Activated T-cell treated with anti-CD3 and anti-CD28 coated beads for 24 hours (primary cell): ENCODE data around the gene MCM9.
"Not testable (repeated sequence)": the region's sequence is repeated elsewhere in the genome, so short reads cannot be mapped to it uniquely, and the experiment has no call there.

Experiments
- DNase-seq: peaks from one replicate; pipeline ENCODE4 v3.0.0-alpha.2; 2020; ENCODE audit warnings: low read depth

MCM9 gene

DNA sequence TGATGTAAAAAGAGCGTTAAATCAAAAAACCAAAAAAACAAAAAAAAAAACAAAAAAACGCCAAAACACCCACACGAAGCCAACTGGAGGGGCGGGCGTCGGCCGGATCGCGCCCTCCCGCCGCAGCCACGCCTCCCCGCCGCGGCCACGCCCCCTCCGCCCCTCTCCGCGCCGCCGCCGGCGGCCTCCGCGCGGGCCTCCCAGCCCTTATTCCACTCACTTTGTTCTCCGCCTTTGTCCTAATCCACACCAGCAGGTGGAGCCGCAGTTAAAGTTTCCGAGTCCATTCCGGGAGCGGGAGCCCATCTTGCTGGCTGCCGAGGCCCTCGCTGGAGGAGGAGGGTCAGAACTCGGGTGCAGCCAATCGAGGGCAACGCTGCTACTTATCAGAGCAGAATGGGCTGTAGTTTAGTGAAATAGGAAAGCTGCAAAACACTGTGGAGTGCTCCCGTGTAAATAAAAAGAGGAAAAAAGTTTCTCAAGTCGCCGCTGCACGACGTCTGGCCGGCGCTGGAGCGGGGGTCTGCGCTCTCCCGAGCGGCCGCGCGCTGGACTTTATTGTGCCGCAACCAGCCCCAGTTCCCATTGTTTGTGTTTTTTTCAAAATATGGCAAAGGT, 41.0 kb downstream of the MCM9 start, which contains the start of gene ASF1A:
Gene ASF1A, plus strand, starts transcription at position 346 of the 618 bp plus-strand sequence. Its CDS starts 262 bp downstream, at position 608.
- DNase-seq, result peak; percentile 95

DNA sequence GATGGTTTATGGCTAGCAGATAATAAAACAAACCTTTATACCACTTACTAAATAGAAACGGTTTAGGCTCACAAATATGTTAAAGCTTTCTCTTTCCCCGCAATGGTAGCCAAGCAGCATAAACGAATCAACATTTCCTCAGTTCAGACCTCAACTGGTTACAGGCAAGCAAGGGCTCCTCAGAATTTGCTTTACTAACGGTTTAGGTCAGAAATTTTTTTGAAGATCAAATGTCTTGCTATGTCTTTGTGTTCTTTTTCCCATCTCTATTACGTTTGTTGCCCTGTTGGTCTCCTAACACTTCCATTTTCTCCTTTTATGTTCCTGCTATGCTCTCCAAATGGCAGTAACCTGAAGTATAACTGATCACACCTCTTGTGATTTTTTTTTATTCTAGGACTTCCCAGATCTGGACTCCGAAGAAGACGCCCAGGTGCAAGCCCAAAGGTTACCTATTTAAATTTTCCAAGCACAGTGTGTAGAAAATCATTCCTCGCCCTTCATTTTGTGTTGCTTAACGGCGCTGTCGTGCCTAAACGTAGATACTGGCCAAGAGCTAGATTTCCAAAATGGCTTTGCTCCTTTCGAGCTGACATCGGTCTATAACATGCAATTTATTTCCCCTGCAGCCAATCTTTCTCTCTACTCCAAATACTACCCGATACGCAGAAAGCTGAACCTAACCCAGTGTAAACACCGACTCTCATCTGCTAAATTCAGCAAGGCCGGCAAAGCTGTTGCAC, 41.7 kb downstream of the MCM9 start:
- DNase-seq, result peak; percentile 32

DNA sequence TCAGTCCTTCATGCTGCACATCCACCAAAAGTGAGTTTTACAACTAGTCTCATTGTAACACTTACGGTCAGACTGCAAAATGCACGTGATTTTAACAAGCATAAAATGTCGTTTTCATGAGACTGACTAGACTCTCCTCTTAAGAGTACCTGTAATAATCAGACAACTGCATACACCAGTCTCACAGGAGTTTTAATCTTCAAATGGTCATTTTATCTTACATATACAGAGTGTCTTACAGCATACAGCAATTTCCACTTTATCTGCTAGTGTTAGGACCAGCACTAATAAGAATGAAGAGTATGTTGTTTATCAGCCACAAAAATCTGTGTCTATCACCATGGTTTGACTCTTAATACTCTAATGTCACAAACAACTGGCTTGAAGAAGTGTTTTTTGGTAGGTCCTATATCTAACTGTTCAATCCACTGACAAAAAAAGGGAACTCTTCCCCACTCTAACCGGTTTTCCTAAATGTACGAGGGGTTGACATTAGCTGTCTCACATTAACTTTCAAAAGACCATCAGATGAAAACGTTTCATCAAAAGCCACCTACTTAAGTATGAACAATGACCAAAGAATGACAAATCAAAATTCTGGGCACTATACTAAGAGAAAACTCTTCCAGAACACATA, 42.5 kb downstream of the MCM9 start:
- DNase-seq, result no peak

DNA sequence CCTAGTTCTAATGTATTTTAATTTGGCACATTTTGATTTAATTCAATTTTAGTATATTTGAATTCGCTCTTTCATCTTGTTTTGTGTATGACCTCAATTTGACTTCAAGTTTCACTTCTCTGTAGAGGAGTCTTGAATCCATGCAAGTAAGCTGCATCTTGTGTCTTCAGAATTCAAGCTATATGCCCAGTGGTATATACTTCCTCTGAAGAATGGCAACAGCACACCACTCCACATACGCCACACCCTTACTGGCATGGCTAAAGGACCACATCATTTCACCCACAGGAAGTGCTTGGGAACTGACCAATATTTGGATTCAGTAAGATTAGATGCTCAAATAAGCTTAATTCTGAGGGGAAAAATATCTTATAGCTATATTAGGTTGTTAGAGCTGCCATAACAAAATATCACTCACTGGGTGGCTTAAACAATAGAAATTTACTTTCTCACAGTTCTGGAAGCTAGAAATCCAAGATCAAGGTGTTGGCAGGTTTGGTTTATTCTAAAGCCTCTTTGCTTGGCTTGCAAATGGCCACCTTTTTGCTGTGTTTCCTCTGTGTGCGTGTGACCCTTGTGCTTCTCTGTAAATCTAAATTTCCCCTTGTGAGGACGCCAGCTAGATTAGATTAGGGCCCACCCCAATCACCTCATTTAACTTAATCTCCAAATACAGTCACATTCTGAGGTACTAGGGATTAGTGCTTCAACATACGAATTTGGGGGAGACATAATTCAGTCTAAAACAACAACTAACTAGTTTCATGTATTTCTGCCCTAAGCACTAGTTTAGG, 43.8 kb downstream of the MCM9 start:
- DNase-seq, result no peak

DNA sequence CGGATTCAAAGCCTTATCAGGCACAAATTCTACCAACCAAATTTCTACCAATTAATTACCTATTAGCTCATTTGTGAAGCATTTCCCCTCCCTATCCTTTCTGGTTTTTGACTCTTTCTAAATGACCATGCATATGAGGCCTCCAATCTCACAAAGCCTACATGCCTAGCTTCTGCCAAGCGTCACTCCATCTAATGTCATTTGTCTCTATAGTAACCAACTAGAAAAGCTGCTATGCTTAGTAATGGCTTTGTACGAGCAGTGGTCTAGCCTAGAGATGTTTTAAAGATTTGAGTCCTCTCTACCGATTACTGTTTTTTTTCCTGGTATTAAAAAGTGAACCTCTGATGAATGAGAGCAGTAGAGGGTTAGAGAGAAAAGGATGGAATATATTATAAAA, 45.8 kb downstream of the MCM9 start:
- no peak for DNase-seq

DNA sequence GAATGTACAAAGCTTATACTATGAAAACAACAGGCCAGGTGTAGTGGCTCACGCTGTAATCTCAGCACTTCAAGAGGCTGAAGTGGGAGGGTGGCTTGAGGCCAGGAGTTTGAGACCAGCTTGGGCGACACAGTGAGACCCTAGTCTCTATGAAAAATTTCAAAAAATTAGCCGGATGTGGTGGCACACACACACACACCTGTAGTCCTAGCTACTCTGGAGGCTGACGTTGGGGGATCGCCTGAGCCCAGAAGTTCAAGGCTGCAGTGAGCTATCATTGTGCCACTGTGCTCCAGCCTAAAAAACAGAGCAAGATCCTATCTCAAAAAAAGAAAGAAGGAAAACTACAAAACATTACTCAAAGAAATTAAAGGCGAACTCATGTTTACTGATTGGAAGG, 48.3 kb downstream of the MCM9 start:
- no peak for DNase-seq

DNA sequence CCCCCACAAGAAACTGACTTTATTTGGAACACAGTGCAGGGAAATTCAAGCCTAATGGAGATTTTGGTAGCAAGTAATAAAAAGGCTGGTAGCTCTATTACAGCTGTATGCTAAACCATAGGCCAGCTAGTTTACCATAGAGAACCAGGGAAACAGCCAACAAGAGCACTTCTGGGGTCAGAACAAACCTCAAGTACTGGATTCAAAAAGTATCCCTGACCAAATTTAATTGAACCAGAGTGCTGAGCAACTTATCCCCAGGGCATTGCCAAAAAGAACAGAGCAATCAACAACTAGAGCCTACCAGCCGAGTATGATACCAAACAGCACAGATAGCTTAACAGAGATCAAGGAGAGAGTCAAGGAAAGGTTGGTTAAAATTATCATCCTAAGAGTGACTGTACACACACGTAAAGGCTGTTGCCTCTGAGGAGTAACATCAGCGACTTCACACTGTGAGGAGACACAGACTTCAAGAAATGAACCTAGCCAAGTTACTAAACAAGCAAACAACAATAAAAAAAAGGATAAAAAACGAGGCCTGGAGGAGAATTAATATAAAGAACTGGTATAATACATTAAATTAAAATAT, 52.5 kb downstream of the MCM9 start:
- no peak for DNase-seq

DNA sequence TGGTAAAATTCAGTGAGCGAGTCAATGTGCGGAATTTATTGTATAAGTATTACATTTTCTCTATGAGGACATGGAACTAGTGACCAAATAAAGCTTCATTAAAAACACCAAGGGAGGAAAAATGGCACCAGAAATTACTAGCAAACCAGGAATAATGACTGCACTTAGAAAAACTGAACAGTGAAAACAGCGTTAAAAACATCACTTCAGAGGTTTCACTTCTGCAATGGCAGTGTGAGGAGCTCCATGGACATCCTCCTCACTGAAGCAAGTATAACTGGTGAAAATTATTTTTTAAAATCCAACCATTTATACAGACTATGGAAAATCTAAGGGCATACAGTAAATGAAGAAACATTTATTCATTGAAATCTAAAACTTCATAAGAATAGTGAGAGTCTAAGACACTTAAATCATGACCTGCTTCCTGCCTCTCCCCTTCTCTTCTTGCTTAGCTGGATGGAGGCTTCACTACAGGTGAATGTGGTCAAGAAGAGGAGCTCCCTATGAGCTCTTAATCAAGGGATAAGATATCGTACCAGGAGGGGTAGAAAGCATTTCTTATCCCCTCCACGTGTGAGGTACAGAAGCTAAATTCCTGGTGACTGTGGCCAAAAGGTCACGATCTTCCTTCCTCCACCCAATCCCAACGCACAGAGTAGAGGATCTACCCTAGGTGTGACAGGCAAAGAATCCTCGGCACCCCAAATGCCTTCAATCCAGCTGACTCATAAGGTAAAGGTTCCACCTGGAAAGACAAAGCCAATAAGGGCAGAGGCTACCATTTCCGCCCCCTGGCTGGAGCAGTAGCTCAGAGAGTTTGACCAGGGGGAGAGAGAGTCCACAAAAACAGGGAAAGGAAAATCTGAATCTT, 53.3 kb downstream of the MCM9 start:
- DNase-seq, result no peak

DNA sequence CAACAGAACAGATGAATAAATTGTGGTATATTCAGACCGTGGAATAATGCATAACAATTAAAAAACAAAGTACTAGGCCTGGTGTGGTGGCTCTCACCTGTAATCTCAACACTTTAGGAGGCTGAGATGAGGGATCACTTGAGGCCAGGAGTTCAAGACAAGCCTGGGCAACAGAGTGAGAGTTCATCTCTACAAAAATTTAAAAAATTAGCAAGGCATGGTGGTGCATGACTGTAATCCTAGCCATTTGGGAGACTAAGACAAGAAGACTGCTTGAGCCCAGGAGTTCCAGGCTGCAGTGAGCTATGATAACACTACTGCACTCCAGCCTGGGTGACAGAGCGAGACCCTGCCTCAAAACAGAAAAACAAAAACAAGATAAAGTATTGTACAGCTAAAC, 57.2 kb downstream of the MCM9 start:
- DNase-seq, result no peak

DNA sequence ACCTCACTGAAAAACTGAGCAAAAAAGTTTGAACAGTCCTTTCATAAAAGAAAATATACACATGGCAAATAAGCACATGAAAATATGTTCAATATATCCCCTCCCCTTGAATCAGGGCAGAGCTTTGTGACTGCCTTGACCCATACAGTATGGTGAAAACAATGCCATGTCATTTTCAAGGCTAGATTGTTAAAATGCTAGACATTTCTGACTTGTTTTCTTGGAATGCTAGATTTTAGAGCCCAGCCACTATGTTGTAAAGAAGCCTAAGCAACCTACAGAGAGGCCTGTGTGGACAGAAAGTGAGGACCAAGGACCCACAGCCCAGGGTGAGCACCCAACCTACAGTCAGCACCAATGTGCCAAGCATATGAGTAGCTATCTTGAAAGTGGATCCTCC, 58.1 kb downstream of the MCM9 start:
- no peak for DNase-seq

DNA sequence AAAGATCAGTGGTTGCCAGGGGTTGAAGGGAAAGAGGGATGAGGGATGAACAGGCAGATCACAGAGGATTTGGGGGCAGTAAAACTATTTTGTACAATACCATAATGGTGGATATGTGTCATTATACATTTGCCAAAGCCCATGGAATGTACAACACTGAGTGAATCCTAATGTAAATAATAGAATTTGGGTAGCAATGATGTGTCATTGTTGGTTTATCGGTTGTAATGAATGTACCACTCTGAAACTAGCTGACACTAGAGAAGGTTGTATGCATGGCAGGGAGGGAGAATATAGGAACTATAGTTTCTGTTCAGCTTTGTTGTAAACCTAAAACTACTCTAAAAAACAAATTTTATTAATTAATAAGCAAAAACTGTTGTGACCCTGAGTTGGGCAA, 58.8 kb downstream of the MCM9 start:
- DNase-seq, result no peak

DNA sequence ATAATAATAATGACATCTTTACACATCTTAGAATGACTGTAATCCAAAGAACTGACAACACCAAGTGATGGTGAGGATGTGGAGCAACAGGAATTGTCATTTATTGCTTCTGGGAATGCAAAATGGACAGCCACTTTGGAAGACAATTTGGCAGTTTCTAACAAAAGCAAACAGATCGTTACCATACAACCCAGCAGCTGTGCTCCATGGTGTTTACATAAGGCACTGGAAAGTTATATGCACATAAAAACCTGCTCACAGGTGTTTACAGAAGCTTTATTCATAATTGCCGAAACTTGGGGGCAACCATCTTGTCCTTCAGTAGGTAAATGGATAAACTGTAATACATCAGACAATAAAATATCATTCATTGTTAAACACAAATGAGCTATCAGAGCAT, 59.3 kb downstream of the MCM9 start:
- no peak for DNase-seq

DNA sequence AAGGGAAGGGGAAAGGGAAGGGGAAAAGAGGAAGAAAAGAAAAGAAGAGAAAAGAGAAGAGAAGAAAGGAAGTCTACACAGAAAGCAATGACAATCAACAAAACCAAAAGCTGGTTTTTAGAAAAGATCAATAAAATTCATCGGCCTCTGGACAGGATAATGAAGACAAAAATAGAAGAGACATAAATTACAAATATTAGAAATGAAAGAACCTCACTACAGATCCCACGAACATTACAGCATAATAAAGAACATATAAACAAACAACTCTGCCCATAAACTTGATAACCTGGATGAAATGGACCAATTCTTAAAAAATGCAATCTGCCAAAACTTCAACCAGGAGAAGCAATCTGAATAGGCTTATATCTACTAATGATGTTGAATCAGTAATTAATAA, 61.7 kb downstream of the MCM9 start:
- DNase-seq, result no peak

DNA sequence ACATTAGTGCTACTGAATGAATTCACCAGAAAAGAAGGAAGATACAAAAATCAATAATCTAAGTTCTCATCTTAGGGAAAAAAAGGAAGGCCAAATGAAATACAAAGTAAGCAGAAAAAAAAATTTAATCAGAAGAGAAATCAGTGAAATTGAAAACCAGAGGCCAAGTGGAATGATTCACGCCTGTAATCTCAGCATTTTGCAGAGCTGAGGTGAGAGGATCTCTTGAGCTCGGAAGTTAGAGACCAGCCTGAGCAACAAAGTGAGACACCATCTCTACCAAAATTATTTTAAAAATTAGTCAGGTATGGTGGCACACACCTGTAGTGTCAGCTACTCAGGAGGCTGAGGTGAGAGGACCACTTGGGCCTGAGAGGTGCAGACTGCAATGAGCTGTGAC, 62.2 kb downstream of the MCM9 start:
- DNase-seq, result no peak

DNA sequence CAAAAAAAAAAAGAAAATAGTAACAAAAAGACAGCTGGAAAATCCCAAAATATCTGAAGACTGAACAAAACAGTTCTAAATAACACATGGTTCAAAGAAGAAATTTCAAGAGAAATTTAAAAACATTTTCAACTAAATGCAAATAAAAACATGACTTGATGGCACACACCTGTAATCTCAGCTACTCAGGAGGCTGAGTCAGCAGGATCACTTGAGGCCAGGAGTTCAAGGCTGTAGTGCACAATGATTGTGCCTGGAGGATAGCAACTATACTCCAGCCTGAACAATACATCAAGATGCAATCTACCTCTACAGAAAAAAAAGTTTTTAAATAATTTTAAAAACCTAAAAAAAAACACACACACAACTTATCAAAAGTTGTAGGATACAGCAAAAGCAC, 62.6 kb downstream of the MCM9 start:
- no peak for DNase-seq

DNA sequence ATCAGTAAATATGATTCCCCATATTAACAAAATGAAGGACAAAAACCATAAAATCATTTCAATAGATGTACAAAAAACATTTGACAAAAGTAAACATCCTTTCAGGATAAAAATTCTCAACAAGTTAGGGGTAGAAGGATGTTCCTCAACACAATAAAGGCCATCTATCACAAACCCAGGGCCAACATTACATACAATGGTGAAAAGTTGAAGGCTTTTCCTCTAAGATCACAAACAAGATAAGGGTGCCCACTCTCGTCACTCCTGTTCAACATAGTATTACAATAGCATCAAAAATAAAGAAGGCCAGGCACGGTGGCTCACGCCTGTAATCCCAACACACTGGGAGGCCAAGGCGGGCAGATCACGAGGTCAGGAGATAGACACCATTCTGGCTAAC, 63.6 kb downstream of the MCM9 start:
- no peak for DNase-seq

DNA sequence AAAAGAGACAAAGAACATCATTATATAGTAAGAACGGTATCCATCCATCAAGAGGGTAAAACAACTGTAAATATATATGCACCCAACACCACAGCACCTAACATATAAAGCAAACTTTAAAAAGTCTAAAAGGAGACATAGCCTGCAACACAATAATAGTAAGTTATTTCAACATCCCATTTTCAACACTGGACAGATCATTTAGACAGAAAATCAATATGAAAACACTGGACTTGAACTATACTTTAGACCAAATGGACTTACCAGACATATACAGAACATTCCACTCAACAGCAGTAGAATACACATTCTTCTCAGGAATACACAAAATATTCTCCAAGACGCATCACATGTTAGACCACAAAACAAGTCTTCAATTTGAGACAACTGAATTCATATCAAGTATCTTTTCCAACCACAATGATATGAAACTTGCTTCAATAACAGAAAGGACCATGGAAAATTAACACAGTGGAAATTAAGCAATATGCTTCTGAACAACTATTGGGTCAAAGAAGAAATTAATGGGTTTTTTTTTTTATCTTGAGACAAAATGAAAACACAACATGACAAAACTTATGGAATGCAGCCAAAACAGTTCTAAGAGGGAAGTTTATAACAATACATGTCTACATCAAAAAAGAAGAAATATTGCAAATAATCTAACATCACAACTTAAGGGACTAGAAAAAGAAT, 64.9 kb downstream of the MCM9 start:
- no peak for DNase-seq

DNA sequence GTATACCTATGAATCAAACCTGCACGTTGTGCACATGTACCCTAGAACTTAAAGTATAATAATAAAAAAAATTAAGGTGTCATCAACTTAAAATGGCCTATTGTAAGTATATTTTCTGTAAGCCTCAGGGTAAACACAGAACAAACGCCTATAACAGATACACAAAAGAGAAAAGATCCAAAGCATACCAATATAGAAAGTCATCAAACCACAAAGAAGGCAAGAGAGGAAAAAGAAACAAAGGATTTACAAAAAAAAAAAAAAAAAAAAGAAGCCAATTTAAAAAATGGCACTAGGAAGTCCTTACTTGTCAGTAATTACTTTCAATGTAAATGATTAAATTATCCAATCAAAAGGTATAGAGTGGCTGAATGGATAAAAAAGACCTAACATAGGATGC, 65.6 kb downstream of the MCM9 start:
- no peak for DNase-seq

DNA sequence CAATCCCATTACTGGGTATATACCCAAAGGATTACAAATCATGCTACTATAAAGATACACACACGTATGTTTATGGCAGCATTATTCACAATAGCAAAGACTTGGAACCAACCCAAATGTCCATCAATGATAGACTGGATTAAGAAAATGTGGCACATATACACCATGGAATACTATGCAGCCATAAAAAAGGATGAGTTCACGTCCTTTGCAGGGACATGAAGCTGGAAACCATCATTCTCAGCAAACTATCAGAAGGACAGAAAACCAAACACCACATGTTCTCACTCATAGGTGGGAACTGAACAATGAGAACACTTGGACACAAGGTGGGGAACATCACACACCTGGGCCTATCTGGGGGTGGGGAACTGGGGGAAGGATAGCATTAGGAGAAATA, 66.1 kb downstream of the MCM9 start:
- not testable (repeated sequence) for DNase-seq

DNA sequence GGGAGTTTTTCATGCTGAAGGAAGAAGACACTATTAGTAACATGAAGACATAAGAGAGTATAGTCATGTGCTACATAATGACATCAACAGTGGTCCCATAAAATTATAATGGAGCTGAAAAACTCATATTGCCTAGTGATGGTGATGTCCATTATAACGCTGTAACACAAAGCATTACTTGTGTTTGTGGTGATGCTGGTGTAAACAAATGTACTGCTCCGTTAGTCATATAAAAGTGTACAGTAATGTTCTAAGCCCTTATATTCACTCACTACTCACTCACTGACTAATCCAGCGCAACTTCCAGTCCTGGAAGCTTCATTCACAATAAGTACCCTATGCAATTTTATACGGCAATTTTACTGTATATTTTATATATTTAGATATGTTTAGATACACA, 67.8 kb downstream of the MCM9 start:
- DNase-seq, result no peak

DNA sequence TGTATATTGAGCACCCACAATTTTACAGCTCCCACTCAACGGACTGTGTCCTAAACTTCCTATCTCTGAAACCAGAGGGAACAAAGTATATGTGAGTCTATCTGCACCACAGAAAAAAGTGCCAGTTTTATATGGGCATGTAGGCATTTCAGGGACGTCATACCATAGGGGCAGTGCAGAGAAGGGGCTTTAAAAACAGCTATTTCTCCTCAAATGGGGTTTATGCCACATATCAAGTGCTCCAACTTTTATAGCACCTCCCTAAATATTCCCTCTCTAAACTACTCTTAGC, 69.9 kb downstream of the MCM9 start:
- DNase-seq, result no peak
